ENCODE results near the gene BCL2L11. TPM values are rescaled to one million over a fixed set of nuclear protein-coding genes. Genes with fewer than 3 reads are reported as not detected.

The BCL2L11 gene
- total and polyA plus RNA-seq, 9 of the 15 experiments (the other 6 are each of a cell fraction or from before 2014, with no cell fraction given): 2.2 to 18.8 (median 5.0) TPM

DNA sequence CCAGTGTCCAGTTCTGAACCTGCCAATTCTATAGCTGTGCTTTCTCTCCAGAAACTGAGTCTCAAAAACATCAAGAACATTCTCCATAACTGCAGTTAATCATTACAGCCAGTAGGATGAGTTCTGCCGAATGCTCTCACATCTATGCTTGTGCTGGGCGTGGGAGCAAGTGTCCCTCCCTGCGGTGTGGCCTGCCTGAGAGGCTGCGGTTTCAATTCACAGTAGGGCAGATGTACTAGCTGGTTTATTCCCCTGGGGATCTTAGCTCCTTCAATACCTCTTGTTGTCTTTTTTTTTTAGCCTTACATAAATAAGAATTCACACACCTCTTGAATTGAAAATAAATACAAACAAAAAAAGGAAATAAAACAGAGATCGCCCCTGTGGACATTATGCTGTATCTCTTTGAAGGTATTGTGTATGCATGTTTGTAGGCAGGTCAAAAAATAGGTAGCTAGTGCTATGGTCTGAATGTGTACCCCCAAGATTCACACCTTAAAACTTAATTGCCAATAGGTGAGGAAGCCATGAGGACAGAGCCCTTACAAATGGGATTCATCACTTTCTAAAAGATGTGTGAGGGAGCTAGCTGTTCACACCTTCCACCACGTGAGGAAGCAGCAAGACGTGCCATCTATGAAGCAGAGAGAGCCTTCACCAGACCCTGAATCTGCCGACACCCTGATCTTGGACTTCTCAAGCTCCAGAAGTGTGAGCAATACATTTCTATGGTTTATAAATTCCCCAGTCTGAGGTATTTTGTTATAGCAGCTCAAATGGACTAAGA lies 74.3 kb downstream of the BCL2L11 start (continued):
- TF ChIP-seq, protein P1, sequence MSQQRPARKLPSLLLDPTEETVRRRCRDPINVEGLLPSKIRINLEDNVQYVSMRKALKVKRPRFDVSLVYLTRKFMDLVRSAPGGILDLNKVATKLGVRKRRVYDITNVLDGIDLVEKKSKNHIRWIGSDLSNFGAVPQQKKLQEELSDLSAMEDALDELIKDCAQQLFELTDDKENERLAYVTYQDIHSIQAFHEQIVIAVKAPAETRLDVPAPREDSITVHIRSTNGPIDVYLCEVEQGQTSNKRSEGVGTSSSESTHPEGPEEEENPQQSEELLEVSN (IDR thresholded peaks at IDR 0.05; ENCODE audit: borderline replicate concordance in 1 of 2, extremely low read depth in 1 of 2, insufficient read depth in 1 of 2, insufficient read length in 1 of 2, low read depth in 1 of 2, low read length in 1 of 2, poor library complexity in 1 of 2, severe bottlenecking in 1 of 2): no peak
- TF ChIP-seq SP1 (CRISPR knock-in tag; IDR thresholded peaks at IDR 0.05) (no peak), SRSF9 (IDR thresholded peaks at IDR 0.05; ENCODE audit: borderline replicate concordance, low read depth, low read length) (no peak)

DNA sequence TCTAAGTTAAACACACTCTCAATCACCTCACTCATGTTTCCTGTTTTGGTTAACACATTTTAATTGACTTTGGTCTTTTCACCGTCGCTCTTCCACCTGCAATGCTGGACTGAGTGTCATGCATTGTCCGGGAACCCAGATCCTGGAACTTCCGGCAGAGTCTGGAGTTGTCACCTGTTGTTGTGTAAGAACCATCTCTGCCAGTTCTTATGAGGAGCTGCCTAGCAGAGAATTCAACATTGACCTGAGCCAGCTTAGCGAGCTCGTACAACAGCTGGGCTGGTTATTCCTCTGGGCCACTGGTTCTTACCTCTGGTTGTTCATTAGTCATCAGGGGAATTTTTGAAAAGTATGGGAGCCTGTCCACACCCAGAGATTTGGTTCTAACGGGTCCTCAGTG lies 75.7 kb downstream of the BCL2L11 start:
- no peak overlapping the region for H3K4me3 ChIP-seq
- no peak for FAIRE-seq
- ChIA-PET POLR2A (interaction anchor here (1.2 kb wide), 1 partner anchor 24 kb away, joined by 4 read pairs; no protein-coding TSS in a partner anchor), CTCF (ENCODE audit: low intra/inter-chr PET ratio) (no interaction called here)
- H3K4me1 ChIP-seq (replicated peaks in 1 of 2; ENCODE audit: control insufficient read depth in 2 of 2, insufficient read depth in 2 of 2, low read length in 2 of 2): no peaks in the 10 kb centered on the region; a peak in 1 of 5 replicates
- BruUV-seq (replicated peaks): no TSS peak
- H3K9me3 ChIP-seq (replicated peaks; ENCODE audit: control insufficient read depth, insufficient read depth, low read depth, low read length): no peaks in the 10 kb centered on the region
- no peak for ATAC-seq
- no peaks in the 10 kb centered on the region; the same call in 1 of the 2 replicates for H4K20me1 ChIP-seq (replicated peaks; ENCODE audit: control insufficient read depth, insufficient read depth, low read length)
- H3K9me1 ChIP-seq (ENCODE audit: control insufficient read depth, insufficient read depth, low read length): no peaks in the 10 kb centered on the region
- 56% methylated on average over 7 of the region's 7 CpGs for WGBS (ENCODE audit: insufficient coverage, low coverage, missing lambda C conversion rate)
- intact Hi-C loops (cut with micrococcal nuclease): no loop called here
- in situ Hi-C loops (cut with MboI): no loop called here
- no peak overlapping the region for H2AFZ ChIP-seq (ENCODE audit: low read depth, low read length)
- no peaks in the 10 kb centered on the region for H3K36me3 ChIP-seq (ENCODE audit: control insufficient read depth, insufficient read depth, low read length)
- no peak for DNase-seq (ENCODE audit: extremely low read depth in 1 of 4, low spot score in 3 of 4)
- no peak overlapping the region for H3K4me2 ChIP-seq (ENCODE audit: insufficient read depth, low read length)
- H3K27ac ChIP-seq (ENCODE audit: extremely low read depth, low read depth, low read length): no peak overlapping the region
- H3K27me3 ChIP-seq (ENCODE audit: control insufficient read depth in 2 of 2, insufficient read depth in 2 of 2, low read length in 2 of 2): no peaks in the 10 kb centered on the region
- no peaks in the 10 kb centered on the region for H3K79me2 ChIP-seq (ENCODE audit: control insufficient read depth, insufficient read depth, low read length)
- no peak overlapping the region for H3K9ac ChIP-seq (ENCODE audit: insufficient read depth in 1 of 2, low read depth in 2 of 2, low read length in 2 of 2)
- TF ChIP-seq, protein P2, sequence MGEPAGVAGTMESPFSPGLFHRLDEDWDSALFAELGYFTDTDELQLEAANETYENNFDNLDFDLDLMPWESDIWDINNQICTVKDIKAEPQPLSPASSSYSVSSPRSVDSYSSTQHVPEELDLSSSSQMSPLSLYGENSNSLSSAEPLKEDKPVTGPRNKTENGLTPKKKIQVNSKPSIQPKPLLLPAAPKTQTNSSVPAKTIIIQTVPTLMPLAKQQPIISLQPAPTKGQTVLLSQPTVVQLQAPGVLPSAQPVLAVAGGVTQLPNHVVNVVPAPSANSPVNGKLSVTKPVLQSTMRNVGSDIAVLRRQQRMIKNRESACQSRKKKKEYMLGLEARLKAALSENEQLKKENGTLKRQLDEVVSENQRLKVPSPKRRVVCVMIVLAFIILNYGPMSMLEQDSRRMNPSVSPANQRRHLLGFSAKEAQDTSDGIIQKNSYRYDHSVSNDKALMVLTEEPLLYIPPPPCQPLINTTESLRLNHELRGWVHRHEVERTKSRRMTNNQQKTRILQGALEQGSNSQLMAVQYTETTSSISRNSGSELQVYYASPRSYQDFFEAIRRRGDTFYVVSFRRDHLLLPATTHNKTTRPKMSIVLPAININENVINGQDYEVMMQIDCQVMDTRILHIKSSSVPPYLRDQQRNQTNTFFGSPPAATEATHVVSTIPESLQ (CRISPR knock-in tag; IDR thresholded peaks at IDR 0.05): no peak
- TF ChIP-seq SRF (CRISPR knock-in tag; IDR thresholded peaks at IDR 0.05) (no peak), ZNF224 (CRISPR knock-in tag; IDR thresholded peaks at IDR 0.05) (no peak)
- TF ChIP-seq, protein P3, sequence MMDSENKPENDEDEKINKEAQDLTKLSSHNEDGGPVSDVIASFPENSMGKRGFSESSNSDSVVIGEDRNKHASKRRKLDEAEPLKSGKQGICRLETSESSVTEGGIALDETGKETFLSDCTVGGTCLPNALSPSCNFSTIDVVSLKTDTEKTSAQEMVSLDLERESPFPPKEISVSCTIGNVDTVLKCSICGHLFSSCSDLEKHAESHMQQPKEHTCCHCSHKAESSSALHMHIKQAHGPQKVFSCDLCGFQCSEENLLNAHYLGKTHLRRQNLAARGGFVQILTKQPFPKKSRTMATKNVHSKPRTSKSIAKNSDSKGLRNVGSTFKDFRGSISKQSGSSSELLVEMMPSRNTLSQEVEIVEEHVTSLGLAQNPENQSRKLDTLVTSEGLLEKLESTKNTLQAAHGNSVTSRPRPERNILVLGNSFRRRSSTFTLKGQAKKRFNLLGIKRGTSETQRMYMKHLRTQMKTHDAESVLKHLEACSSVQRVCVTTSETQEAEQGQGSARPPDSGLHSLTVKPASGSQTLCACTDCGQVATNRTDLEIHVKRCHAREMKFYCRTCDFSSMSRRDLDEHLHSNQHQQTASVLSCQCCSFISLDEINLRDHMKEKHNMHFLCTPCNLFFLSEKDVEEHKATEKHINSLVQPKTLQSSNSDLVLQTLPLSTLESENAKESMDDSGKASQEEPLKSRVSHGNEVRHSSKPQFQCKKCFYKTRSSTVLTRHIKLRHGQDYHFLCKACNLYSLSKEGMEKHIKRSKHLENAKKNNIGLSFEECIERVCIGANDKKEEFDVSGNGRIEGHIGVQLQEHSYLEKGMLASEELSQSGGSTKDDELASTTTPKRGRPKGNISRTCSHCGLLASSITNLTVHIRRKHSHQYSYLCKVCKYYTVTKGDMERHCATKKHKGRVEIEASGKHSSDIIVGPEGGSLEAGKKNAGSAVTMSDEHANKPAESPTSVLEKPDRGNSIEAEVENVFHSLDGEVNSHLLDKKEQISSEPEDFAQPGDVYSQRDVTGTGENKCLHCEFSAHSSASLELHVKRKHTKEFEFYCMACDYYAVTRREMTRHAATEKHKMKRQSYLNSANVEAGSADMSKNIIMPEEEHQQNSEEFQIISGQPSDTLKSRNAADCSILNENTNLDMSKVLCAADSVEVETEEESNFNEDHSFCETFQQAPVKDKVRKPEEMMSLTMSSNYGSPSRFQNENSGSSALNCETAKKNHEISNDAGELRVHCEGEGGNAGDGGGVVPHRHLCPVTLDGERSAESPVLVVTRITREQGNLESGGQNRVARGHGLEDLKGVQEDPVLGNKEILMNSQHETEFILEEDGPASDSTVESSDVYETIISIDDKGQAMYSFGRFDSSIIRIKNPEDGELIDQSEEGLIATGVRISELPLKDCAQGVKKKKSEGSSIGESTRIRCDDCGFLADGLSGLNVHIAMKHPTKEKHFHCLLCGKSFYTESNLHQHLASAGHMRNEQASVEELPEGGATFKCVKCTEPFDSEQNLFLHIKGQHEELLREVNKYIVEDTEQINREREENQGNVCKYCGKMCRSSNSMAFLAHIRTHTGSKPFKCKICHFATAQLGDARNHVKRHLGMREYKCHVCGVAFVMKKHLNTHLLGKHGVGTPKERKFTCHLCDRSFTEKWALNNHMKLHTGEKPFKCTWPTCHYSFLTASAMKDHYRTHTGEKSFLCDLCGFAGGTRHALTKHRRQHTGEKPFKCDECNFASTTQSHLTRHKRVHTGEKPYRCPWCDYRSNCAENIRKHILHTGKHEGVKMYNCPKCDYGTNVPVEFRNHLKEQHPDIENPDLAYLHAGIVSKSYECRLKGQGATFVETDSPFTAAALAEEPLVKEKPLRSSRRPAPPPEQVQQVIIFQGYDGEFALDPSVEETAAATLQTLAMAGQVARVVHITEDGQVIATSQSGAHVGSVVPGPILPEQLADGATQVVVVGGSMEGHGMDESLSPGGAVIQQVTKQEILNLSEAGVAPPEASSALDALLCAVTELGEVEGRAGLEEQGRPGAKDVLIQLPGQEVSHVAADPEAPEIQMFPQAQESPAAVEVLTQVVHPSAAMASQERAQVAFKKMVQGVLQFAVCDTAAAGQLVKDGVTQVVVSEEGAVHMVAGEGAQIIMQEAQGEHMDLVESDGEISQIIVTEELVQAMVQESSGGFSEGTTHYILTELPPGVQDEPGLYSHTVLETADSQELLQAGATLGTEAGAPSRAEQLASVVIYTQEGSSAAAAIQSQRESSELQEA (IDR thresholded peaks at IDR 0.05; ENCODE audit: low read depth): no peak
